OCI-LY3 (cell line): Measurements from ENCODE around the gene DUOXA1.

Experiments used
- EZH2phosphoT487 ChIP-seq: fragments of 200-600 bp; shearing (Covaris generic); IDR thresholded peaks from 2 replicates; pipeline ENCODE4 v1.6.1; 2018; ENCODE audit warnings: antibody characterized with exemption, mixed run types, low read depth
- TF ChIP-seq, protein P1 (sequence below): fragments of 200-600, 300-600 bp; sonication (generic); IDR thresholded peaks from 2 replicates; pipeline ENCODE4 v1.5.1; 2014; ENCODE audit warnings: antibody characterized with exemption, low read length, low read depth

DNA sequence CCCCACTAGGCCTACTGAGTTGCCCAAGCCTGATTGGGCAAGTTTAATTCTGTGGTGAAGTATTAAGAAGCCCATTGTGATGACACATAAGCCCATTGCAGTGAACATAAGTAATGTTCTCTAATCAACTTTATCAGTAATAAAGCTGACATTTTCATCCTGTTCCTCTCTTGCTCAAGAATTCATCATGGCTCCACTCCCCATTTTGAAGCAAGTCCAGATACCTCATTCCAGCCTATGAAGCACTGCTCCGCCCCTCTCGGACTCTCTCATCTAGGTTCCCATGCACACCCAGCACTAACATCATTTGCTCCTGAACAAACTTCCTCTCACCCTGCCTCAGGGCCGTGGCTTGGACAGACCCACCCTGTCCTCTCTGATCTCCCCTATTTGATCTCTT is 47.6 kb upstream of the DUOXA1 start:
- TF ChIP-seq, protein P1, sequence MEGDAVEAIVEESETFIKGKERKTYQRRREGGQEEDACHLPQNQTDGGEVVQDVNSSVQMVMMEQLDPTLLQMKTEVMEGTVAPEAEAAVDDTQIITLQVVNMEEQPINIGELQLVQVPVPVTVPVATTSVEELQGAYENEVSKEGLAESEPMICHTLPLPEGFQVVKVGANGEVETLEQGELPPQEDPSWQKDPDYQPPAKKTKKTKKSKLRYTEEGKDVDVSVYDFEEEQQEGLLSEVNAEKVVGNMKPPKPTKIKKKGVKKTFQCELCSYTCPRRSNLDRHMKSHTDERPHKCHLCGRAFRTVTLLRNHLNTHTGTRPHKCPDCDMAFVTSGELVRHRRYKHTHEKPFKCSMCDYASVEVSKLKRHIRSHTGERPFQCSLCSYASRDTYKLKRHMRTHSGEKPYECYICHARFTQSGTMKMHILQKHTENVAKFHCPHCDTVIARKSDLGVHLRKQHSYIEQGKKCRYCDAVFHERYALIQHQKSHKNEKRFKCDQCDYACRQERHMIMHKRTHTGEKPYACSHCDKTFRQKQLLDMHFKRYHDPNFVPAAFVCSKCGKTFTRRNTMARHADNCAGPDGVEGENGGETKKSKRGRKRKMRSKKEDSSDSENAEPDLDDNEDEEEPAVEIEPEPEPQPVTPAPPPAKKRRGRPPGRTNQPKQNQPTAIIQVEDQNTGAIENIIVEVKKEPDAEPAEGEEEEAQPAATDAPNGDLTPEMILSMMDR = no peak
- TF ChIP-seq EZH2phosphoT487 = no peak
